ENCODE measurements around the gene HAS3.
"Not testable (repeated sequence)": the region's sequence is repeated elsewhere in the genome, so short reads cannot be mapped to it uniquely, and the experiment has no call there.

HAS3 gene

GRCh38 chr16:69119536-69119935 is 14.1 kb downstream of the HAS3 start:
- H3F3A ChIP-seq (ENCODE audit: control insufficient read depth, insufficient read depth) = peaks cover 9% of the 10 kb centered on the region
- no peak overlapping the region for H3K4me2 ChIP-seq (ENCODE audit: low read length)
- H3K9me2 ChIP-seq (replicated peaks; ENCODE audit: control insufficient read depth, low read length) = no peaks in the 10 kb centered on the region
- H3K9me3 ChIP-seq (ENCODE audit: control insufficient read depth, insufficient read depth, low read length) = no peaks in the 10 kb centered on the region
- H3K79me2 ChIP-seq (ENCODE audit: control insufficient read depth, low read length) = peaks cover 41% of the 10 kb centered on the region
- no peak overlapping the region for H3K4me3 ChIP-seq (ENCODE audit: low read length)
- no peaks in the 10 kb centered on the region for H3K27me3 ChIP-seq (ENCODE audit: control insufficient read depth, low read length)
- TF ChIP-seq EZH2phosphoT487 (IDR thresholded peaks at IDR 0.05; ENCODE audit: borderline replicate concordance, low read length) (no peak), CTCF (IDR thresholded peaks at IDR 0.05; ENCODE audit: low read depth, low read length, poor library complexity, severe bottlenecking) (no peak)
- H4K20me1 ChIP-seq (ENCODE audit: control insufficient read depth, insufficient read depth, low read depth, low read length) = 0 out of 2 replicates have a peak, but pooled peaks cover 9% of the 10 kb centered on the region
- H3K27ac ChIP-seq (ENCODE audit: low read depth, low read length) = no peak overlapping the region
- H3K4me1 ChIP-seq (ENCODE audit: control insufficient read depth, low read length) = peaks cover 3% of the 10 kb centered on the region; the same call in 1 of the 2 replicates
- peaks cover 82% of the 10 kb centered on the region for H3K36me3 ChIP-seq (ENCODE audit: control insufficient read depth, low read length)

GRCh38 chr16:69120096-69120664 is 14.7 kb downstream of the HAS3 start:
- no peak overlapping the region for H3K4me3 ChIP-seq (ENCODE audit: low read length)
- H3K27ac ChIP-seq (ENCODE audit: low read depth, low read length) = no peak overlapping the region
- H3K9me3 ChIP-seq (ENCODE audit: control insufficient read depth, insufficient read depth, low read length) = no peaks in the 10 kb centered on the region
- H3K27me3 ChIP-seq (ENCODE audit: control insufficient read depth, low read length) = no peaks in the 10 kb centered on the region
- no peaks in the 10 kb centered on the region for H3K9me2 ChIP-seq (replicated peaks; ENCODE audit: control insufficient read depth, low read length)
- H4K20me1 ChIP-seq (ENCODE audit: control insufficient read depth, insufficient read depth, low read depth, low read length) = 0 out of 2 replicates have a peak, but pooled peaks cover 10% of the 10 kb centered on the region
- H3K4me1 ChIP-seq (ENCODE audit: control insufficient read depth, low read length) = peaks cover 3% of the 10 kb centered on the region; the same call in 1 of the 2 replicates
- H3F3A ChIP-seq (ENCODE audit: control insufficient read depth, insufficient read depth) = peaks cover 12% of the 10 kb centered on the region
- no peak for TF ChIP-seq EZH2phosphoT487 (IDR thresholded peaks at IDR 0.05; ENCODE audit: borderline replicate concordance, low read length)
- H3K4me2 ChIP-seq (ENCODE audit: low read length) = no peak overlapping the region
- H3K79me2 ChIP-seq (ENCODE audit: control insufficient read depth, low read length) = peaks cover 47% of the 10 kb centered on the region
- peaks cover 77% of the 10 kb centered on the region for H3K36me3 ChIP-seq (ENCODE audit: control insufficient read depth, low read length)

GRCh38 chr16:69123910-69124309 is 18.5 kb downstream of the HAS3 start:
- H3K27ac ChIP-seq (ENCODE audit: low read depth, low read length) = no peak overlapping the region
- no peaks in the 10 kb centered on the region for H3K9me2 ChIP-seq (replicated peaks; ENCODE audit: control insufficient read depth, low read length)
- peaks cover 13% of the 10 kb centered on the region for H3F3A ChIP-seq (ENCODE audit: control insufficient read depth, insufficient read depth)
- no peaks in the 10 kb centered on the region for H3K9me3 ChIP-seq (ENCODE audit: control insufficient read depth, insufficient read depth, low read length)
- H3K36me3 ChIP-seq (ENCODE audit: control insufficient read depth, low read length) = peaks cover 64% of the 10 kb centered on the region
- H3K27me3 ChIP-seq (ENCODE audit: control insufficient read depth, low read length) = no peaks in the 10 kb centered on the region
- peaks cover 12% of the 10 kb centered on the region; the same call in 1 of the 2 replicates for H4K20me1 ChIP-seq (ENCODE audit: control insufficient read depth, insufficient read depth, low read depth, low read length)
- H3K4me3 ChIP-seq (ENCODE audit: low read length) = no peak overlapping the region
- peaks cover 77% of the 10 kb centered on the region for H3K79me2 ChIP-seq (ENCODE audit: control insufficient read depth, low read length)
- peaks cover 3% of the 10 kb centered on the region; the same call in 1 of the 2 replicates for H3K4me1 ChIP-seq (ENCODE audit: control insufficient read depth, low read length)
- TF ChIP-seq CTCF (IDR thresholded peaks at IDR 0.05; ENCODE audit: low read depth, low read length, poor library complexity, severe bottlenecking) = peak; percentile 69
- TF ChIP-seq EZH2phosphoT487 (IDR thresholded peaks at IDR 0.05; ENCODE audit: borderline replicate concordance, low read length) = no peak
- no peak overlapping the region for H3K4me2 ChIP-seq (ENCODE audit: low read length)

- peaks cover 82% of the 10 kb centered on the region for H3K79me2 ChIP-seq (ENCODE audit: control insufficient read depth, low read length)
- not testable (repeated sequence) for H3K27ac ChIP-seq (ENCODE audit: low read depth, low read length); H3K4me1 ChIP-seq (ENCODE audit: control insufficient read depth, low read length); H3K9me2 ChIP-seq (replicated peaks; ENCODE audit: control insufficient read depth, low read length); H3K4me2 ChIP-seq (ENCODE audit: low read length); H3K9me3 ChIP-seq (ENCODE audit: control insufficient read depth, insufficient read depth, low read length); H3K27me3 ChIP-seq (ENCODE audit: control insufficient read depth, low read length); H3K4me3 ChIP-seq (ENCODE audit: low read length)
- H3F3A ChIP-seq (ENCODE audit: control insufficient read depth, insufficient read depth) = peaks cover 13% of the 10 kb centered on the region
- peaks cover 61% of the 10 kb centered on the region for H3K36me3 ChIP-seq (ENCODE audit: control insufficient read depth, low read length)
- peaks cover 10% of the 10 kb centered on the region; the same call in 1 of the 2 replicates for H4K20me1 ChIP-seq (ENCODE audit: control insufficient read depth, insufficient read depth, low read depth, low read length)
Observed at GRCh38 chr16:69124406-69124805, 19.0 kb downstream of the HAS3 start.

- not testable (repeated sequence) for H3K27ac ChIP-seq (ENCODE audit: low read depth, low read length); H3K4me2 ChIP-seq (ENCODE audit: low read length); H4K20me1 ChIP-seq (ENCODE audit: control insufficient read depth, insufficient read depth, low read depth, low read length); H3K4me1 ChIP-seq (ENCODE audit: control insufficient read depth, low read length); H3K9me3 ChIP-seq (ENCODE audit: control insufficient read depth, insufficient read depth, low read length); H3K9me2 ChIP-seq (replicated peaks; ENCODE audit: control insufficient read depth, low read length); H3K27me3 ChIP-seq (ENCODE audit: control insufficient read depth, low read length); H3K4me3 ChIP-seq (ENCODE audit: low read length)
- Histone ChIP-seq H3K36me3 (ENCODE audit: control insufficient read depth, low read length) (peaks cover 61% of the 10 kb centered on the region), H3F3A (ENCODE audit: control insufficient read depth, insufficient read depth) (peaks cover 13% of the 10 kb centered on the region), H3K79me2 (ENCODE audit: control insufficient read depth, low read length) (peaks cover 85% of the 10 kb centered on the region)
Observed at GRCh38 chr16:69124961-69125360, 19.5 kb downstream of the HAS3 start.
